HCT116 (cell line): ENCODE results near the gene SNX22. TPM values are rescaled to one million over a fixed set of nuclear protein-coding genes. Genes with fewer than 3 reads are reported as not detected.

Experiments
- ATAC-seq: fragments of 200-7000 bp; cut with Tn5 transposase; 2 replicates; pipeline ENCODE4 v1.9.1; 2020; ENCODE audit warnings: mild to moderate bottlenecking, moderate library complexity
- BruUV-seq: library from RNA; stranded (reverse); fragments of 400-500 nt; replicated peaks from 2 replicates; lab custom pipeline; 2021; lab: Mats Ljungman, UMichigan
- CTCF ChIA-PET: fragments of 300-600 bp; sonication (Branson Sonifier 250); formaldehyde crosslinking; loops from one replicate; lab custom pipeline; 2021; ENCODE audit warnings: antibody characterized with exemption; lab: Charles Lee
- POLR2A ChIA-PET: fragments of 300-600, 350-600 bp; sonication (Branson Sonifier 250); formaldehyde crosslinking; loops from one replicate; lab custom pipeline; 2021; ENCODE audit warnings: antibody characterized with exemption; lab: Charles Lee
- RAD21 ChIA-PET, 2 experiments: fragments of 300-600 bp; sonication (Branson Sonifier 250); formaldehyde crosslinking; loops; one replicate each; lab custom pipeline; 2023; ENCODE audit warnings: low total read pairs in 2 of 2; ENCODE audit not compliant: uncharacterized antibody in 2 of 2, unreplicated experiment in 2 of 2, low non-redundant PET in 1 of 2; lab: Charles Lee
- DNase-seq: peaks from one replicate; pipeline ENCODE4 v3.0.0-alpha.2; 2010; ENCODE audit warnings: low read depth, low spot score
- H2AFZ ChIP-seq: fragments of 200-600 bp; shearing (Covaris generic), sonication (generic); 2 replicates; pipeline ENCODE4 v1.6.1; 2017; ENCODE audit warnings: low read depth, mixed run types, mixed read lengths, antibody characterized with exemption, low read length; ENCODE audit not compliant: poor library complexity, severe bottlenecking
- H3K27ac ChIP-seq: 2 replicates; pipeline ENCODE4 v1.5.1; 2012; ENCODE audit warnings: low read depth, low read length
- H3K27me3 ChIP-seq: fragments of 200-600 bp; sonication (generic); 2 replicates; pipeline ENCODE4 v1.6.1; 2016; ENCODE audit warnings: mixed run types, low read length, mixed read lengths; ENCODE audit not compliant: insufficient read depth
- H3K36me3 ChIP-seq, 2 experiments: fragments of 200-500 bp in 1 of 2; fragments of 200-600 bp in 1 of 2; sonication (Bioruptor generic) in 1 of 2; sonication (generic) in 1 of 2; 2 replicates each; pipeline versions ENCODE4 v1.5.1 to v1.6.1; 2014 to 2016; ENCODE audit warnings: low read length in 2 of 2, inconsistent platforms in 1 of 2, mixed read lengths in 1 of 2, mixed run types in 1 of 2; ENCODE audit not compliant: insufficient read depth in 2 of 2, control insufficient read depth in 1 of 2
- H3K4me1 ChIP-seq, 2 experiments: fragments of 200-600 bp in 1 of 2; sonication (generic) in 1 of 2; 2 replicates each; pipeline versions ENCODE4 v1.5.1 to v1.6.1; 2012 to 2017; ENCODE audit warnings: low read length in 2 of 2, inconsistent platforms in 1 of 2, mild to moderate bottlenecking in 1 of 2, mixed read lengths in 1 of 2, mixed run types in 1 of 2, moderate library complexity in 1 of 2; ENCODE audit not compliant: insufficient read depth in 2 of 2, control insufficient read depth in 1 of 2
- H3K4me2 ChIP-seq: fragments of 200-600 bp; sonication (generic); 2 replicates; pipeline ENCODE4 v1.6.1; 2017; ENCODE audit warnings: mixed run types, low read length, mixed read lengths
- H3K4me3 ChIP-seq, 2 experiments: fragments of 200-600 bp in 1 of 2; sonication (generic) in 1 of 2; replicated peaks in 1 of 2; 2 replicates each; pipeline ENCODE4 v1.5.1; 2011 to 2016; ENCODE audit warnings: low read length in 2 of 2, control low read depth in 1 of 2, low read depth in 1 of 2, mild to moderate bottlenecking in 1 of 2, mixed read lengths in 1 of 2, mixed run types in 1 of 2
- H3K79me2 ChIP-seq: fragments of 200-600 bp; sonication (generic); 2 replicates; pipeline ENCODE4 v1.6.1; 2017; ENCODE audit warnings: mild to moderate bottlenecking, mixed run types, low read length, moderate library complexity, mixed read lengths; ENCODE audit not compliant: insufficient read depth
- H3K9ac ChIP-seq: fragments of 200-600 bp; sonication (generic); 2 replicates; pipeline ENCODE4 v1.6.1; 2016; ENCODE audit warnings: low read length, mixed read lengths
- H3K9me2 ChIP-seq: fragments of 200-600 bp; sonication (generic), shearing (Covaris generic); 2 replicates; pipeline ENCODE4 v1.6.1; 2017; ENCODE audit warnings: mixed run types, mild to moderate bottlenecking, moderate library complexity; ENCODE audit not compliant: insufficient read depth
- H3K9me3 ChIP-seq, 2 experiments: fragments of 200-500 bp in 1 of 2; fragments of 200-600 bp in 1 of 2; sonication (Bioruptor generic) in 1 of 2; sonication (generic) in 1 of 2; 2 replicates each; pipeline ENCODE4 v1.6.1; 2014 to 2017; ENCODE audit warnings: low read length in 2 of 2, mixed read lengths in 2 of 2, inconsistent platforms in 1 of 2, low read depth in 1 of 2, mild to moderate bottlenecking in 1 of 2, mixed run types in 1 of 2, moderate library complexity in 1 of 2; ENCODE audit not compliant: control insufficient read depth in 1 of 2, insufficient read depth in 1 of 2
- H4K20me1 ChIP-seq: fragments of 200-600 bp; sonication (generic), shearing (Covaris generic); 2 replicates; pipeline ENCODE4 v1.6.1; 2017; ENCODE audit warnings: mixed run types, mild to moderate bottlenecking, moderate library complexity; ENCODE audit not compliant: insufficient read depth
- EZH2 ChIP-seq: fragments of 200-600 bp; sonication (generic); IDR thresholded peaks from 2 replicates; pipeline ENCODE4 v1.6.1; 2017; ENCODE audit warnings: antibody characterized with exemption, mixed run types
- JUND ChIP-seq: IDR thresholded peaks from 2 replicates; pipeline ENCODE4 v1.6.1; 2012
- RAD21 ChIP-seq: IDR thresholded peaks from 2 replicates; pipeline ENCODE4 v1.6.1; 2012; ENCODE audit warnings: low read depth, mild to moderate bottlenecking
- SIN3A ChIP-seq: IDR thresholded peaks from 2 replicates; pipeline ENCODE4 v1.6.1; 2012; ENCODE audit warnings: low read depth
- SP1 ChIP-seq: IDR thresholded peaks from 2 replicates; pipeline ENCODE4 v1.6.1; 2012; ENCODE audit warnings: low read depth
- SRF ChIP-seq: IDR thresholded peaks from 2 replicates; pipeline ENCODE4 v1.6.1; 2012; ENCODE audit warnings: low read depth
- TCF7L2 ChIP-seq: IDR thresholded peaks from 2 replicates; pipeline ENCODE4 v1.7.0; 2011; ENCODE audit warnings: borderline replicate concordance, inconsistent platforms; ENCODE audit not compliant: insufficient read depth, insufficient read length; ENCODE audit errors: extremely low read depth
- YY1 ChIP-seq: IDR thresholded peaks from 2 replicates; pipeline ENCODE4 v1.6.1; 2011; ENCODE audit warnings: low read length, low read depth, moderate library complexity, mild to moderate bottlenecking; ENCODE audit not compliant: insufficient replicate concordance; ENCODE audit errors: extremely low read depth
- ZFX ChIP-seq: fragments of 450-650 bp; IDR thresholded peaks from 2 replicates; pipeline ENCODE4 v1.6.1; 2017
- intact Hi-C: fragments of 100-400 bp; cut with micrococcal nuclease; formaldehyde crosslinking; loops from 2 replicates; pipeline ENCODE4 v1.10.0; 2022
- total RNA-seq: library from RNA; stranded (reverse); gene quantifications from one replicate; pipeline ENCODE4 v1.2.1, GENCODE V29; 2021; ENCODE audit not compliant: unreplicated experiment
- TF ChIP-seq, protein P1 (sequence below): IDR thresholded peaks from 2 replicates; pipeline ENCODE4 v1.6.1; 2012
- TF ChIP-seq, protein P2 (sequence below): IDR thresholded peaks from 2 replicates; pipeline ENCODE4 v1.6.1; 2011; ENCODE audit warnings: mild to moderate bottlenecking, low read length, moderate library complexity; ENCODE audit not compliant: insufficient replicate concordance; ENCODE audit errors: extremely low read depth

Gene SNX22
- total RNA-seq, 1 experiment from 2014 or later: 6.3 TPM

DNA sequence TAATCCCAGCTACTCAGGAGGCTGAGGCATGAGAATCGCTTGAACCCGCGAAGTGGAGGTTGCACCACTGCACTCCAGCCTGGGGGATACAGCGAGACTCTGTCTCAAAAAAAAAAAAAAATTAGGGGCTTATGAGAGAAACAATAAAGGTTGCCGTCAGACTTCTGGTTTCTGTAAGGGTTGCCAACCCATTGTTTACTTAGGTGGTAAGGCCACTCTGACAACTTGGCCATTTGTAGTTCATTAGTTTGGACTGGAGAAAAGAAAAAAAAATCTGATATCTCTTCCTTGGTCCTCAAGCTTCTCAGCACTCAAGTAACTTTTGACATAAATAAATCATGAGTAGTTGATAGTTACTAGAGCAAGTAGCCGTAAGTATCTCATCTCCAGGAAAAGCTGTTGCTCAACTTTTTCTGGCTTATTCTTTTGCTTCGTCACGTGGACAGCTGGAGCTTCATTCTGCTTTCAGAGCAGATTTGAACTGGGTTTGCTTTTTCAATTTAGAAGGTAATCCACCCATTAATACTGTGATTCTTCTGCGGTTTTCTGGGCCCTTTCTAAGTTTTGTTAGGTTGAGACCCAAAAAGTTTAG is 46.3 kb upstream of the SNX22 start:
- no peak overlapping the region for H2AFZ ChIP-seq
- no peaks in the 10 kb centered on the region for H3K9me2 ChIP-seq
- no peak overlapping the region for H3K27ac ChIP-seq
- no peaks in the 10 kb centered on the region for H3K9me3 ChIP-seq
- no peak overlapping the region for H3K4me2 ChIP-seq
- peaks cover 94% of the 10 kb centered on the region for H3K79me2 ChIP-seq
- CTCF ChIA-PET: no interaction called here
- TF ChIP-seq, protein P1, sequence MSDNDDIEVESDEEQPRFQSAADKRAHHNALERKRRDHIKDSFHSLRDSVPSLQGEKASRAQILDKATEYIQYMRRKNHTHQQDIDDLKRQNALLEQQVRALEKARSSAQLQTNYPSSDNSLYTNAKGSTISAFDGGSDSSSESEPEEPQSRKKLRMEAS: no peak
- TF ChIP-seq TCF7L2 (no peak), SRF (no peak), SP1 (no peak), SIN3A (no peak), ZFX (no peak), EZH2 (no peak), YY1 (no peak), RAD21 (no peak), JUND (no peak)
- TF ChIP-seq, protein P2, sequence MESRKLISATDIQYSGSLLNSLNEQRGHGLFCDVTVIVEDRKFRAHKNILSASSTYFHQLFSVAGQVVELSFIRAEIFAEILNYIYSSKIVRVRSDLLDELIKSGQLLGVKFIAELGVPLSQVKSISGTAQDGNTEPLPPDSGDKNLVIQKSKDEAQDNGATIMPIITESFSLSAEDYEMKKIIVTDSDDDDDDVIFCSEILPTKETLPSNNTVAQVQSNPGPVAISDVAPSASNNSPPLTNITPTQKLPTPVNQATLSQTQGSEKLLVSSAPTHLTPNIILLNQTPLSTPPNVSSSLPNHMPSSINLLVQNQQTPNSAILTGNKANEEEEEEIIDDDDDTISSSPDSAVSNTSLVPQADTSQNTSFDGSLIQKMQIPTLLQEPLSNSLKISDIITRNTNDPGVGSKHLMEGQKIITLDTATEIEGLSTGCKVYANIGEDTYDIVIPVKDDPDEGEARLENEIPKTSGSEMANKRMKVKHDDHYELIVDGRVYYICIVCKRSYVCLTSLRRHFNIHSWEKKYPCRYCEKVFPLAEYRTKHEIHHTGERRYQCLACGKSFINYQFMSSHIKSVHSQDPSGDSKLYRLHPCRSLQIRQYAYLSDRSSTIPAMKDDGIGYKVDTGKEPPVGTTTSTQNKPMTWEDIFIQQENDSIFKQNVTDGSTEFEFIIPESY: no peak
- no peaks in the 10 kb centered on the region for H3K36me3 ChIP-seq
- no peak overlapping the region for H3K4me3 ChIP-seq
- POLR2A ChIA-PET: no interaction called here
- intact Hi-C loops: no loop called here
- no peaks in the 10 kb centered on the region for H3K4me1 ChIP-seq
- peaks cover 17% of the 10 kb centered on the region; the same call in 1 of the 2 replicates for H4K20me1 ChIP-seq
- H3K9ac ChIP-seq: no peak overlapping the region
- DNase-seq (no peak), ATAC-seq (no peak)
- BruUV-seq: no TSS peak
- RAD21 ChIA-PET: no interaction called here
- no peaks in the 10 kb centered on the region for H3K27me3 ChIP-seq
